Measurements from ENCODE around the gene LRP1B. TPM values are rescaled to one million over a fixed set of nuclear protein-coding genes. Genes with fewer than 3 reads are reported as not detected.

LRP1B gene
- total RNA-seq, 2 donors from 2014 or later = 0.52 to 3.0 TPM

- no peaks in the 10 kb centered on the region for H3K9me3 ChIP-seq
- intact Hi-C loops (cut with DNase I) = no loop called here
- no peak overlapping the region for H3K4me3 ChIP-seq
- DNase-seq (no peak), ATAC-seq (no peak)
- WGBS, 2 donors = 74 to 76% methylated on average over 3 of the region's 3 CpGs
- H3K36me3 ChIP-seq (replicated peaks in 1 of 2; ENCODE audit: insufficient read depth in 1 of 2, low read depth in 2 of 2) = no peaks in the 10 kb centered on the region
- no peak overlapping the region for H3K27ac ChIP-seq
- H3K27me3 ChIP-seq = no peaks in the 10 kb centered on the region
- TF ChIP-seq CTCF (IDR thresholded peaks at IDR 0.05) = no peak
- no peak for TF ChIP-seq POLR2A (IDR thresholded peaks at IDR 0.05)
- peaks cover 19% of the 10 kb centered on the region for H3K4me1 ChIP-seq
Observed at GRCh38 chr2:142134911-142135310, 4.1 kb upstream of the LRP1B start.

- peak overlapping the region in 3 of 4 donors; percentile 13 to 71 (median 48) for H3K27ac ChIP-seq
- no peaks in the 10 kb centered on the region for H3K9me3 ChIP-seq
- intact Hi-C loops (cut with DNase I) = no loop called here
- DNase-seq (peak; percentile 68 to 78 (median 77)), ATAC-seq (peak; percentile 85)
- H3K4me3 ChIP-seq = peak overlapping the region; percentile 6 to 44
- peaks cover 24% of the 10 kb centered on the region for H3K4me1 ChIP-seq
- WGBS, 2 donors = 1% methylated on average over 56 to 68 of the region's 68 CpGs
- no peaks in the 10 kb centered on the region for H3K36me3 ChIP-seq (replicated peaks in 1 of 2; ENCODE audit: insufficient read depth in 1 of 2, low read depth in 2 of 2)
- no peak for TF ChIP-seq CTCF (IDR thresholded peaks at IDR 0.05)
- peak in 2 of 3 donors; percentile 2 to 21 for TF ChIP-seq POLR2A (IDR thresholded peaks at IDR 0.05)
- H3K27me3 ChIP-seq = no peaks in the 10 kb centered on the region
Observed at GRCh38 chr2:142130111-142131009, 456 bp downstream of the LRP1B start.

GRCh38 chr2:142128105-142128504, 2.7 kb downstream of the LRP1B start:
- no peaks in the 10 kb centered on the region for H3K9me3 ChIP-seq
- peaks cover 24% of the 10 kb centered on the region for H3K4me1 ChIP-seq
- DNase-seq = no peak
- 72% methylated on average over 5 of the region's 5 CpGs for WGBS, 2 donors
- no peak for TF ChIP-seq CTCF (IDR thresholded peaks at IDR 0.05)
- no peak for TF ChIP-seq POLR2A (IDR thresholded peaks at IDR 0.05)
- H3K27ac ChIP-seq = no peak overlapping the region
- no peak overlapping the region for H3K4me3 ChIP-seq
- no peaks in the 10 kb centered on the region for H3K27me3 ChIP-seq
- no peaks in the 10 kb centered on the region for H3K36me3 ChIP-seq (replicated peaks in 1 of 2; ENCODE audit: insufficient read depth in 1 of 2, low read depth in 2 of 2)
- no peak for ATAC-seq
- intact Hi-C loops (cut with DNase I) = no loop called here

- TF ChIP-seq POLR2A (IDR thresholded peaks at IDR 0.05) (no peak), CTCF (IDR thresholded peaks at IDR 0.05) (no peak)
- Histone ChIP-seq H3K9me3 (no peaks in the 10 kb centered on the region), H3K4me1 (peaks cover 24% of the 10 kb centered on the region), H3K36me3 (replicated peaks in 1 of 2; ENCODE audit: insufficient read depth in 1 of 2, low read depth in 2 of 2) (no peaks in the 10 kb centered on the region), H3K27me3 (no peaks in the 10 kb centered on the region), H3K27ac (no peak overlapping the region), H3K4me3 (no peak overlapping the region)
- intact Hi-C loops (cut with DNase I) = no loop called here
- ATAC-seq = no peak
- no peak for DNase-seq
Observed at GRCh38 chr2:142127248-142127647, 3.6 kb downstream of the LRP1B start.

GRCh38 chr2:142124706-142125105, 6.1 kb downstream of the LRP1B start:
- H3K27ac ChIP-seq = no peak overlapping the region
- no peak overlapping the region for H3K4me3 ChIP-seq
- no peaks in the 10 kb centered on the region for H3K27me3 ChIP-seq
- H3K9me3 ChIP-seq = no peaks in the 10 kb centered on the region
- ATAC-seq (no peak), DNase-seq (no peak)
- no peaks in the 10 kb centered on the region for H3K36me3 ChIP-seq (replicated peaks in 1 of 2; ENCODE audit: insufficient read depth in 1 of 2, low read depth in 2 of 2)
- TF ChIP-seq POLR2A (IDR thresholded peaks at IDR 0.05) (no peak), CTCF (IDR thresholded peaks at IDR 0.05) (no peak)
- H3K4me1 ChIP-seq = peaks cover 2% of the 10 kb centered on the region
- intact Hi-C loops (cut with DNase I) = no loop called here
